ENCODE data around the gene RIT2.

- TF ChIP-seq CSRNP3 (CRISPR knock-in tag; IDR thresholded peaks at IDR 0.05) (no peak), SNAI2 (CRISPR knock-in tag; IDR thresholded peaks at IDR 0.05) (no peak), ZNF70 (CRISPR knock-in tag; IDR thresholded peaks at IDR 0.05) (no peak), ESRRG (CRISPR knock-in tag; IDR thresholded peaks at IDR 0.05) (no peak), PATZ1 (CRISPR knock-in tag; IDR thresholded peaks at IDR 0.05; ENCODE audit: borderline replicate concordance) (no peak), CREB5 (CRISPR knock-in tag; IDR thresholded peaks at IDR 0.05; ENCODE audit: low read depth) (no peak), POU6F1 (CRISPR knock-in tag; IDR thresholded peaks at IDR 0.05; ENCODE audit: borderline replicate concordance, low read depth) (no peak), BACH2 (CRISPR knock-in tag; IDR thresholded peaks at IDR 0.05; ENCODE audit: borderline replicate concordance) (no peak), ZFP3 (CRISPR knock-in tag; IDR thresholded peaks at IDR 0.05) (no peak), OSR1 (CRISPR knock-in tag; IDR thresholded peaks at IDR 0.05) (no peak), RARB (CRISPR knock-in tag; IDR thresholded peaks at IDR 0.05) (no peak), GLIS3 (CRISPR knock-in tag; IDR thresholded peaks at IDR 0.05) (no peak), ZNF8 (CRISPR knock-in tag; IDR thresholded peaks at IDR 0.05) (no peak)
Measured at GRCh38 chr18:43068781-43069180, 46.7 kb downstream of the RIT2 start.

Measured in SK-N-SH treated with all-trans-retinoic acid at 6 μM for 48 hours (cell line).